GM21526 (cell line): ENCODE results near the gene LMNB1.
"Not testable (repeated sequence)": the region's sequence is repeated elsewhere in the genome, so short reads cannot be mapped to it uniquely, and the experiment has no call there.

Experiments used
- ATAC-seq: cut with Tn5 transposase; IDR thresholded peaks from one replicate; pipeline ENCODE4 v1.9.1; 2021; ENCODE audit warnings: moderate library complexity; ENCODE audit not compliant: unreplicated experiment, low FRiP score

Gene LMNB1

GRCh38 chr5:126778675-126779403, 1.9 kb downstream of the LMNB1 start:
- ATAC-seq = peak; percentile 11

DNA sequence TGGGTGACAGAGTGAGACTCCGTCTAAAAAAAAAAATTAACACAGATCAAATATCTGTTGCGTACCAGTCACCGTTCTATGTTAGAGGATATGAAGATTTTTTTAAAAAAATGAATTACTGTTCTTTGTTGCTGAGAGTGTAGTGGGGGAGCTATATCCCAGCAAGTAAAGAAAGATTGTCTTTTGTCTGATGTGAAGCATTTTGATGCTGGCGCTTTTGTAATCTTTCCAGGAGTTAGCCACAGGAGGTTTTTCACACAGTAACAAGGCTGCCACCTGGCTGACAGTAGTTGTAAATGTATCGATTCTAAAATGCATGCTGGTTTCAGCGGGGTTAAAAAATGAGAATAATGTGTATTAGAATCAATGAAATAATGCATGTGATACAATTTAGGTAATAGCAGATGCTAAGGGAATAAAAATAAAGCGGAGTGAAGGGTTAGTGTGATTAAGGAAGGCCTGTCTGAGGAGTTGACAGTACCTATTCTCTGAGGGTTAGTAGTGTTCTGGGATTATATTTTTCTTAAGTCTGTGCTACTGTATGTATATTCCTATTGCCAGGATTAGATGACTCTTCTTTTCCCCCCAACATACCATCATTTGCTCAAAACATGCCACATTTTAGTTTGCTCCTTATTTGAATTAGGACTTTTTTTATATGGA, 3.4 kb downstream of the LMNB1 start:
- ATAC-seq = no peak

DNA sequence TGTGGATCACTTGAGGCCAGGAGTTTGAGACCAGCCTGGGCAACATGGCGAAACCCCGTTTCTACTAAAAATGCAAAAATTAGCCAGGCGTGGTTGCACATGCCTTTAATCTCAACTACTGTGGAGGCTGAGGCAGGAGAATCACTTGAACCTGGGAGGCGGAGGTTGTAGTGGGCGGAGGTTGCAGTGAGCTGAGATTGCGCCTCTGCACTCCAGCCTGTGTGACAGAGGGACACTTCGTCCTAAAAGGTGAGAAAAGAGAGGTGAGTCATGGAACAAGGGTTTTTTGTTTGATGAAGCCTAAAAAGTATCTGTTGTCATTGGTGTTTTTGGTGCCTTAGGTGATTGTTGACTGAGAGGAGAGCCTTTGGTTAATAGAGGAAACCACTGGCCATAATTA, 11.5 kb downstream of the LMNB1 start:
- not testable (repeated sequence) for ATAC-seq

DNA sequence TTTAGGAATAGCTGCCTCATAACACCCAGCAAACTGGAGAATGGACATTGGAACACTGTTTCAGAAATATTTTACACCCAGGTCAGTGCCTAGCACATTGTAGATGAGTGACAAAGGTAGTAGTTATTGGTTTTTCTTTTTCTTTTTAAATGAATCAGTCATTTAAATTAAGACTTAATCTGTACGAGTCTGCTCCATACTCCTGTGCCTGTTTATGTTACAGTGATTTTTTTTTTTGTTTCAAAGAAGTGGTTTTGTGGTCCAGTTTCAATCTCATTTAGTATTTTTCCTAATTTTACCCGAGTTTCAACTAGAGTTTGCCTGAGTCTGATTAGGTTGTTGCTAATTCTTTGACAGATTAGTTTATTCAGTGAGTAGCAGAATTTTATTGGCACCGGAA, 16.2 kb downstream of the LMNB1 start:
- no peak for ATAC-seq

GRCh38 chr5:126793648-126794047, 16.7 kb downstream of the LMNB1 start:
- not testable (repeated sequence) for ATAC-seq

DNA sequence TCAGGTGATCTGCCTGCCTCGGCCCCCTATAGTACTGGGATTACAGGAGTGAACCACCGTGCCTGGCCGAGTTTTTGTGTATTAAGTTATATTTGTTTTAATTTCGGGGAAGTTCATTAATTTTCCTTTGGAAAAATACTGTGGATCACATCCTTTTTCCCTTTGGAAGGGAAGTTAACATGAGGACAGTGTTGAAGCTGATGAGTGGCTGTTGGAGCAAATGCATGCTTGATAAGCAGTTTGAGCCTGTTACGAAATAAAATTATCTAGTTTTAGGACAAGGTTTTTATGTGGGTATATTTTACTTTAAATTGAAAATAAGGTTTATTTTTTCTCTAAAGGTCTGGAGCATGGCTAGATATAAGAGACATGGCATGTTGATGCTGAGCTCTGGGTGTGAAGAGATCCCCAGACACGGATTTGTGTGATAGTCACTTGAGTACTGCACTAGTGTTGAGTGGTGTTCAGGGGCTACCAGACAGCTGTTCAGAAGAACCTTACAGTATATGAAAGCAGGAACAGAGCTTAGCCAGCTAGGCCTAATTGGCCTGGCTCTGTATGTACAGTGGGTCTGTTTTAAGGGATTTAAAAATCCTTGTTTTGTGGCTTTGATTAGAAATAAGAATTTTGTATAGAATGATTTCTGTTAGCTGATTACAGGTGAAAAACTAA, 17.4 kb downstream of the LMNB1 start:
- no peak for ATAC-seq

- ATAC-seq = no peak
Observed at GRCh38 chr5:126799780-126800179, 22.8 kb downstream of the LMNB1 start.

GRCh38 chr5:126801174-126801991, 24.4 kb downstream of the LMNB1 start:
- ATAC-seq = no peak

GRCh38 chr5:126801992-126802294, 25.0 kb downstream of the LMNB1 start:
- no peak for ATAC-seq

GRCh38 chr5:126805063-126805462, 28.1 kb downstream of the LMNB1 start:
- ATAC-seq = no peak

- ATAC-seq = no peak
Observed at GRCh38 chr5:126808521-126808988, 31.6 kb downstream of the LMNB1 start.

GRCh38 chr5:126809916-126810315, 33.0 kb downstream of the LMNB1 start:
- ATAC-seq = no peak

DNA sequence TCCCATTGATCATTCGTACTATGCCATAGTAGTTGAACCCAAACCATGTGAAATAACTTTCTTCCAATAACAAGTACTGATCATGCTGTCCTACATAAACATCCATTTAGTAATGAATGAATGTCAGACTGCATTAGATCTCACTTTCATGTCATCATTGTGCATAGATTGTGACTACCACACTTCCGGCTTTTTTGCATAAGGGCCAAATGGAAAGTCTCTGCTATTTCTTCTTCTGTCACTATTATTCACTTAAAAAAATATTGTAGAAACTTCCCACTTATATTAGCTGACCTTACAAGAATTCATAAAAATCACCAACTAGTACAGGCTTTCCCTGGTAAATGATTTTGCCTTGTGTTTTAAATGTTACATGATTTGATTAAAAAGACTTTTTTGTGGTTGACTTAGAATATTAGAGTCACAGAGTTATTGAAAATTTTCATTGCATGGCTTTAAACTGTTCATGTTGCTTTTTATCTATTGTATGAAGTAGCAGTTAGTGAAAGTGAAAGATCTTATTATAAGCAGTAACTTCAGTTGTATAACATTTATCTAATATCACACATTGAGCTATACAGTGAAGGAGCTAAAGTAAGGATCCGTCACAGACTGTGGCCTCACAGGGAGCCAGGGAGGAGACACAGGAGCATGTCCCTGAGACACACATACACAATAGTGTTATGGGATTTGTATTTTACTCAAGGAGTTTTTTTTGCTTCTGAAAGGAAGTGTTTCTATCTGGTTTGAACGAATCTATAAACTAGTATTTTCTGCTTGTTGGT, 33.9 kb downstream of the LMNB1 start:
- no peak for ATAC-seq

GRCh38 chr5:126811515-126812198, 34.7 kb downstream of the LMNB1 start:
- peak; percentile 48 for ATAC-seq

GRCh38 chr5:126812199-126812570, 35.2 kb downstream of the LMNB1 start:
- no peak for ATAC-seq

DNA sequence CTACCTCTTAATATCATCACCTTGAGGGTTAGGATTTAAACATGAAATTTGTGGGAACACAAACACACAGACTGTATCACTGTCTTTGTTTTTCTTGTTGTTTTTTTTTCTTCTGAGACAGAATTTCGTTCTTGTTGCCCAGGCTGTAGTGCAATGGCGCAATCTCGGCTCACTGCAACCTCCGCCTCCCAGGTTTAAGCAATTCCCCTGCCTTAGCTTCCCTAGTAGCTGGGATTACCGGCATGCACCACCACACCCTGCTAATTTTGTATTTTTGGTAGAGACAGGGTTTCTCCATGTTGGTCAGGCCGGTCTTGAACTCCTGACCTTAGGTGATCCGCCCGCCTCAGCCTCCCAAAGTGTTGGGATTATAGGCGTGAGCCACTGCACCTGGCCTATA, 36.9 kb downstream of the LMNB1 start:
- ATAC-seq = not testable (repeated sequence)

- no peak for ATAC-seq
Observed at GRCh38 chr5:126814721-126815404, 37.9 kb downstream of the LMNB1 start.

DNA sequence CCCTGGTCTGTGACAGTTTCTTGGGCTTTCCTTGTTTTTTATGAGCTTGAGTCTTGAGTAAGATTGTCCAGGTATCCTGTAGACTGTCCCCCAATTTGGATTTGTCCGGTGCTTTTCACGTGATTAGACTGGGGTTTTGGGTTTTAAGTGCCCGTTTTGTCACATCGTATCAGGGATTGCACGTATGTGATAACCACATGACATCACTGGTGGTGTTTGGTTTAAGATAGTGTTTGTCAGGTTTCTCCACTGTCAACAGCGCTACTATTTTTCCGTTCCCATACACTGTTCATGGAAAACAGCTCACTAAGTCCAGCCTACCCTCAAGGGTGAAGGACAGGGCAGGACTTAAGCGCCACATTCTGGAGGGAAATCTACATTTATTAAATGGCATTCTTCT, 39.7 kb downstream of the LMNB1 start:
- no peak for ATAC-seq

DNA sequence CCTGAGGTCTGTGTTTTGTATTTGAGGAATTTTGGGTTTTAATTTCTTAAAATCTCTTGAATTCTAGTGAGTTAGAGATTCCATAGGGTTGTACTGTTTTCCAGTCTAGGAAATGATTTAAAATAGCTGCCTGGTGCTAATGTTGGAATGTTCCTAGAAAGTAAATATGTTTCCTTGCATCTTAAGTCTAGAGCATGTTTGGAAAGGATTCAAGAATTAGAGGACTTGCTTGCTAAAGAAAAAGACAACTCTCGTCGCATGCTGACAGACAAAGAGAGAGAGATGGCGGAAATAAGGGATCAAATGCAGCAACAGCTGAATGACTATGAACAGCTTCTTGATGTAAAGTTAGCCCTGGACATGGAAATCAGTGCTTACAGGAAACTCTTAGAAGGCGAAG, 41.8 kb downstream of the LMNB1 start:
- ATAC-seq = no peak
